ENCODE data around the gene GEN1. TPM values are rescaled to one million over a fixed set of nuclear protein-coding genes. Genes with fewer than 3 reads are reported as not detected.

GEN1 gene
- total and polyA plus RNA-seq, 10 of the 15 experiments (the other 5 are each of a cell fraction or from before 2014, with no cell fraction given) = 6.0 to 49.6 (median 36.0) TPM

- TF ChIP-seq, protein P1, sequence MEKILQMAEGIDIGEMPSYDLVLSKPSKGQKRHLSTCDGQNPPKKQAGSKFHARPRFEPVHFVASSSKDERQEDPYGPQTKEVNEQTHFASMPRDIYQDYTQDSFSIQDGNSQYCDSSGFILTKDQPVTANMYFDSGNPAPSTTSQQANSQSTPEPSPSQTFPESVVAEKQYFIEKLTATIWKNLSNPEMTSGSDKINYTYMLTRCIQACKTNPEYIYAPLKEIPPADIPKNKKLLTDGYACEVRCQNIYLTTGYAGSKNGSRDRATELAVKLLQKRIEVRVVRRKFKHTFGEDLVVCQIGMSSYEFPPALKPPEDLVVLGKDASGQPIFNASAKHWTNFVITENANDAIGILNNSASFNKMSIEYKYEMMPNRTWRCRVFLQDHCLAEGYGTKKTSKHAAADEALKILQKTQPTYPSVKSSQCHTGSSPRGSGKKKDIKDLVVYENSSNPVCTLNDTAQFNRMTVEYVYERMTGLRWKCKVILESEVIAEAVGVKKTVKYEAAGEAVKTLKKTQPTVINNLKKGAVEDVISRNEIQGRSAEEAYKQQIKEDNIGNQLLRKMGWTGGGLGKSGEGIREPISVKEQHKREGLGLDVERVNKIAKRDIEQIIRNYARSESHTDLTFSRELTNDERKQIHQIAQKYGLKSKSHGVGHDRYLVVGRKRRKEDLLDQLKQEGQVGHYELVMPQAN (conservative IDR thresholded peaks at IDR 0.05) = 0 out of 2 replicates have a peak, but pooled peaks have one; percentile 29
- TF ChIP-seq CHD4 (IDR thresholded peaks at IDR 0.05) (no peak), BMI1 (IDR thresholded peaks at IDR 0.05; ENCODE audit: borderline replicate concordance) (peak; percentile 31; the same call in 1 of the 2 replicates), ZNF24 (IDR thresholded peaks at IDR 0.05) (no peak), GABPA (IDR thresholded peaks at IDR 0.05; ENCODE audit: low read depth) (0 out of 2 replicates have a peak, but pooled peaks have one; percentile 21), IKZF1 (conservative IDR thresholded peaks at IDR 0.05) (peak; percentile 98), IRF5 (IDR thresholded peaks at IDR 0.05; ENCODE audit: borderline replicate concordance) (no peak), ZBED1 (IDR thresholded peaks at IDR 0.05; ENCODE audit: borderline replicate concordance) (no peak), ZNF217 (IDR thresholded peaks at IDR 0.05) (peak; percentile 81; the same call in 1 of the 2 replicates), MYB (IDR thresholded peaks at IDR 0.05; ENCODE audit: borderline replicate concordance, low read depth, low read length) (no peak), TCF12 (IDR thresholded peaks at IDR 0.05; ENCODE audit: low read depth, low read length) (peak; percentile 66; the same call in 1 of the 2 replicates), MTA3 (IDR thresholded peaks at IDR 0.05; ENCODE audit: borderline replicate concordance, low read length) (peak; percentile 69; the same call in 1 of the 2 replicates), BCL11A (IDR thresholded peaks at IDR 0.05; ENCODE audit: low read depth, low read length) (0 out of 2 replicates have a peak, but pooled peaks have one; percentile 17), MEF2A (IDR thresholded peaks at IDR 0.05; ENCODE audit: insufficient read depth, low read depth, low read length) (peak; percentile 55; the same call in 1 of the 2 replicates), IRF4 (IDR thresholded peaks at IDR 0.05; ENCODE audit: low read depth, low read length) (peak; percentile 63), FOXM1 (IDR thresholded peaks at IDR 0.05; ENCODE audit: low read depth, low read length) (peak; percentile 58; the same call in 1 of the 2 replicates), MEF2B (IDR thresholded peaks at IDR 0.05; ENCODE audit: partially characterized antibody, poor library complexity, severe bottlenecking) (peak; percentile 27)
- TF ChIP-seq, protein P2, sequence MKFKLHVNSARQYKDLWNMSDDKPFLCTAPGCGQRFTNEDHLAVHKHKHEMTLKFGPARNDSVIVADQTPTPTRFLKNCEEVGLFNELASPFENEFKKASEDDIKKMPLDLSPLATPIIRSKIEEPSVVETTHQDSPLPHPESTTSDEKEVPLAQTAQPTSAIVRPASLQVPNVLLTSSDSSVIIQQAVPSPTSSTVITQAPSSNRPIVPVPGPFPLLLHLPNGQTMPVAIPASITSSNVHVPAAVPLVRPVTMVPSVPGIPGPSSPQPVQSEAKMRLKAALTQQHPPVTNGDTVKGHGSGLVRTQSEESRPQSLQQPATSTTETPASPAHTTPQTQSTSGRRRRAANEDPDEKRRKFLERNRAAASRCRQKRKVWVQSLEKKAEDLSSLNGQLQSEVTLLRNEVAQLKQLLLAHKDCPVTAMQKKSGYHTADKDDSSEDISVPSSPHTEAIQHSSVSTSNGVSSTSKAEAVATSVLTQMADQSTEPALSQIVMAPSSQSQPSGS (IDR thresholded peaks at IDR 0.05; ENCODE audit: low read length) = 0 out of 2 replicates have a peak, but pooled peaks have one; percentile 49
- TF ChIP-seq, protein P3, sequence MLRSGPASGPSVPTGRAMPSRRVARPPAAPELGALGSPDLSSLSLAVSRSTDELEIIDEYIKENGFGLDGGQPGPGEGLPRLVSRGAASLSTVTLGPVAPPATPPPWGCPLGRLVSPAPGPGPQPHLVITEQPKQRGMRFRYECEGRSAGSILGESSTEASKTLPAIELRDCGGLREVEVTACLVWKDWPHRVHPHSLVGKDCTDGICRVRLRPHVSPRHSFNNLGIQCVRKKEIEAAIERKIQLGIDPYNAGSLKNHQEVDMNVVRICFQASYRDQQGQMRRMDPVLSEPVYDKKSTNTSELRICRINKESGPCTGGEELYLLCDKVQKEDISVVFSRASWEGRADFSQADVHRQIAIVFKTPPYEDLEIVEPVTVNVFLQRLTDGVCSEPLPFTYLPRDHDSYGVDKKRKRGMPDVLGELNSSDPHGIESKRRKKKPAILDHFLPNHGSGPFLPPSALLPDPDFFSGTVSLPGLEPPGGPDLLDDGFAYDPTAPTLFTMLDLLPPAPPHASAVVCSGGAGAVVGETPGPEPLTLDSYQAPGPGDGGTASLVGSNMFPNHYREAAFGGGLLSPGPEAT (IDR thresholded peaks at IDR 0.05; ENCODE audit: low read depth) = peak; percentile 94
These were observed 61.7 kb downstream of the GEN1 start (continued) for GRCh38 chr2:17815468-17816184.
